DND-41 (cell line): Measurements from ENCODE around the gene TPO.
"Not testable (repeated sequence)": the region's sequence is repeated elsewhere in the genome, so short reads cannot be mapped to it uniquely, and the experiment has no call there.

Experiments used
- ATAC-seq: fragments of 200-7000 bp; cut with Tn5 transposase; 3 replicates; pipeline ENCODE4 v1.9.1; 2021; ENCODE audit warnings: low read depth; ENCODE audit not compliant: insufficient read depth
- DNase-seq: peaks from one replicate; pipeline ENCODE4 v3.0.0-alpha.2; 2020
- H2AFZ ChIP-seq: 2 replicates; pipeline ENCODE4 v1.6.0; 2012; ENCODE audit warnings: low read depth, low read length
- H3K27ac ChIP-seq: 2 replicates; pipeline ENCODE4 v1.5.1; 2012; ENCODE audit warnings: low read length, inconsistent platforms
- H3K27me3 ChIP-seq: fragments of 200-600 bp; sonication (generic); 2 replicates; pipeline ENCODE4 v1.6.0; 2012; ENCODE audit warnings: low read length, mild to moderate bottlenecking, inconsistent platforms; ENCODE audit not compliant: insufficient read depth, poor library complexity
- H3K36me3 ChIP-seq: 2 replicates; pipeline ENCODE4 v1.5.1; 2012; ENCODE audit warnings: low read length, inconsistent platforms; ENCODE audit not compliant: insufficient read depth
- H3K4me1 ChIP-seq: 2 replicates; pipeline ENCODE4 v1.5.1; 2012; ENCODE audit warnings: mild to moderate bottlenecking, low read length; ENCODE audit not compliant: insufficient read depth
- H3K4me2 ChIP-seq: 2 replicates; pipeline ENCODE4 v1.6.0; 2012; ENCODE audit warnings: mild to moderate bottlenecking, moderate library complexity, low read length, inconsistent platforms; ENCODE audit not compliant: insufficient read depth
- H3K4me3 ChIP-seq, 2 experiments: fragments of 200-600 bp in 1 of 2; shearing (Covaris generic) in 1 of 2; 2 replicates each; pipeline ENCODE4 v1.5.1; 2012 to 2016; ENCODE audit warnings: inconsistent platforms in 2 of 2, low read length in 2 of 2, mild to moderate bottlenecking in 2 of 2, low read depth in 1 of 2, moderate library complexity in 1 of 2
- H3K79me2 ChIP-seq: 2 replicates; pipeline ENCODE4 v1.6.0; 2012; ENCODE audit warnings: low read length, inconsistent platforms; ENCODE audit not compliant: insufficient read depth
- H3K9ac ChIP-seq: 2 replicates; pipeline ENCODE4 v1.6.0; 2012; ENCODE audit warnings: low read depth, mild to moderate bottlenecking, inconsistent platforms, low read length, moderate library complexity
- H3K9me3 ChIP-seq: 2 replicates; pipeline ENCODE4 v1.5.1; 2012; ENCODE audit warnings: low read length, moderate library complexity, mild to moderate bottlenecking, inconsistent platforms; ENCODE audit not compliant: insufficient read depth, severe bottlenecking
- H4K20me1 ChIP-seq: 2 replicates; pipeline ENCODE4 v1.6.0; 2012; ENCODE audit warnings: low read length; ENCODE audit not compliant: insufficient read depth
- EZH2 ChIP-seq: IDR thresholded peaks from 3 replicates; pipeline ENCODE4 v1.6.1; 2012; ENCODE audit warnings: borderline replicate concordance, low read depth, mild to moderate bottlenecking, moderate library complexity, low read length, inconsistent platforms; ENCODE audit not compliant: severe bottlenecking
- TF ChIP-seq, protein P1 (sequence below): IDR thresholded peaks from 2 replicates; pipeline ENCODE4 v1.5.1; 2012; ENCODE audit warnings: borderline replicate concordance, low read length, moderate library complexity, mild to moderate bottlenecking; ENCODE audit not compliant: poor library complexity, severe bottlenecking; ENCODE audit errors: extremely low read depth

The TPO gene

DNA sequence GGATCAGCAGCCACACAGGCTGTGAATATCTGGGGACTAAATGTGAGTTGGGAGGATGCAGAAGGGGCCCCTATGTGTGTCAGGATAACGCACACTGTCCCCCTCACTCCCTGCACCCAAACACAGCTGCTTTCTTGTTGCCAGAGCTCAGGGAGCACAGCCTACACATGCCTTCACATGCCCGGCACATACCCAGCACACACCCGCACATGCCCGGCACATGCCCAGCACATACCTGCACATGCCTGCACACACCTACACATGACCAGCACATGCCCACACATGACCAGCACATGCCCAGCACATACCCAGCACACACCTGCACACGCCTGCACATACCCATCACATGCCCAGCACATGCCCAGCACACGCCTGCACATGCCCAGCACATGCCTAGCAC, 75.6 kb downstream of the TPO start:
- TF ChIP-seq, protein P1, sequence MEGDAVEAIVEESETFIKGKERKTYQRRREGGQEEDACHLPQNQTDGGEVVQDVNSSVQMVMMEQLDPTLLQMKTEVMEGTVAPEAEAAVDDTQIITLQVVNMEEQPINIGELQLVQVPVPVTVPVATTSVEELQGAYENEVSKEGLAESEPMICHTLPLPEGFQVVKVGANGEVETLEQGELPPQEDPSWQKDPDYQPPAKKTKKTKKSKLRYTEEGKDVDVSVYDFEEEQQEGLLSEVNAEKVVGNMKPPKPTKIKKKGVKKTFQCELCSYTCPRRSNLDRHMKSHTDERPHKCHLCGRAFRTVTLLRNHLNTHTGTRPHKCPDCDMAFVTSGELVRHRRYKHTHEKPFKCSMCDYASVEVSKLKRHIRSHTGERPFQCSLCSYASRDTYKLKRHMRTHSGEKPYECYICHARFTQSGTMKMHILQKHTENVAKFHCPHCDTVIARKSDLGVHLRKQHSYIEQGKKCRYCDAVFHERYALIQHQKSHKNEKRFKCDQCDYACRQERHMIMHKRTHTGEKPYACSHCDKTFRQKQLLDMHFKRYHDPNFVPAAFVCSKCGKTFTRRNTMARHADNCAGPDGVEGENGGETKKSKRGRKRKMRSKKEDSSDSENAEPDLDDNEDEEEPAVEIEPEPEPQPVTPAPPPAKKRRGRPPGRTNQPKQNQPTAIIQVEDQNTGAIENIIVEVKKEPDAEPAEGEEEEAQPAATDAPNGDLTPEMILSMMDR, result no peak
- no peak for TF ChIP-seq EZH2
- Histone ChIP-seq H2AFZ (no peak overlapping the region), H3K27me3 (no peaks in the 10 kb centered on the region), H3K4me1 (no peaks in the 10 kb centered on the region), H3K9me3 (no peaks in the 10 kb centered on the region), H3K4me2 (no peak overlapping the region), H3K79me2 (no peaks in the 10 kb centered on the region), H3K9ac (no peak overlapping the region), H4K20me1 (no peaks in the 10 kb centered on the region), H3K36me3 (no peaks in the 10 kb centered on the region), H3K4me3 (no peak overlapping the region), H3K27ac (no peak overlapping the region)
- ATAC-seq, result no peak
- no peak for DNase-seq

DNA sequence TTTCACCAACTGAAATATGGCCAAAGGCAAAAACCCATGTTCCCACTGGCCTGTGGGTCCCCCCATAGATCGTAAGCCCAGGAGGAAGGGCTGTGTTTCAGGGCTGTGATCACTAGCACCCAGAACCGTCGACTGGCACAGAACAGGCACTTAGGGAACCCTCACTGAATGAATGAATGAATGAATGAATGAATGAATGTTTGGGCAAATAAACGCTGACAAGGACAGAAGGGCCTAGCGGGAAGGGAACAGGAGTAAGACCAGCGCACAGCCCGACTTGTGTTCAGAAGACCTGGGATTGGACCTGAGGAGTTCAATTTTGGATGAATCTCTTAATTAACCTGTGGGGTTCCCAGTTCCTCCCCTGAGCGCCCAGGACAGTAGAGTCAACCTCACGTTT, 76.2 kb downstream of the TPO start:
- ATAC-seq, result no peak
- no peak overlapping the region for H3K9ac ChIP-seq

DNA sequence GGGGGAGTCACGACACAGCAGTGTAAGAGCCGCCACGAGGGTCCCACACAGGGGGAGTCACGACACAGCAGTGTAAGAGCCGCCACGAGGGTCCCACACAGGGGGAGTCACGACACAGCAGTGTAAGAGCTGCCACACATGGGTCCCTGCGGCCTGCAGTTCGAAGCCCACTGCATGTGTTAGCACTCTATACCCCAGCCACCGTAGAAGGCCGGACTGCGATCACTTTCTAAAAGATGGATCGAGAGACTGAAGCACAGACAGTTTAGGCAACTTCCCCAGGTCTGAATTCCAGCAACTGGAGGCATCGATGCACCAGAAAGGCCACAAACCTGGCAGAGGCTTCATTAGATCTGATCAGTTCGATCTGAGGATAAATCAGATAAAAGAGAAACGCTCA, 77.1 kb downstream of the TPO start:
- not testable (repeated sequence) for H3K27me3 ChIP-seq, H3K27ac ChIP-seq, H3K4me1 ChIP-seq, H3K79me2 ChIP-seq, H3K9me3 ChIP-seq, H2AFZ ChIP-seq, H3K4me3 ChIP-seq, ATAC-seq, H3K9ac ChIP-seq, H4K20me1 ChIP-seq, DNase-seq, H3K4me2 ChIP-seq, H3K36me3 ChIP-seq

More for the DNA sequence above, 76.2 kb downstream of the TPO start:
- no peaks in the 10 kb centered on the region for H4K20me1 ChIP-seq
- no peak for TF ChIP-seq EZH2
- TF ChIP-seq, protein P1, result no peak
- H3K79me2 ChIP-seq, result no peaks in the 10 kb centered on the region
- H3K4me2 ChIP-seq, result no peak overlapping the region
- no peaks in the 10 kb centered on the region for H3K9me3 ChIP-seq
- no peaks in the 10 kb centered on the region for H3K36me3 ChIP-seq
- no peaks in the 10 kb centered on the region for H3K27me3 ChIP-seq
- H3K27ac ChIP-seq, result no peak overlapping the region
- no peak overlapping the region for H2AFZ ChIP-seq
- H3K4me1 ChIP-seq, result no peaks in the 10 kb centered on the region
- DNase-seq, result no peak
- H3K4me3 ChIP-seq, result no peak overlapping the region

DNA sequence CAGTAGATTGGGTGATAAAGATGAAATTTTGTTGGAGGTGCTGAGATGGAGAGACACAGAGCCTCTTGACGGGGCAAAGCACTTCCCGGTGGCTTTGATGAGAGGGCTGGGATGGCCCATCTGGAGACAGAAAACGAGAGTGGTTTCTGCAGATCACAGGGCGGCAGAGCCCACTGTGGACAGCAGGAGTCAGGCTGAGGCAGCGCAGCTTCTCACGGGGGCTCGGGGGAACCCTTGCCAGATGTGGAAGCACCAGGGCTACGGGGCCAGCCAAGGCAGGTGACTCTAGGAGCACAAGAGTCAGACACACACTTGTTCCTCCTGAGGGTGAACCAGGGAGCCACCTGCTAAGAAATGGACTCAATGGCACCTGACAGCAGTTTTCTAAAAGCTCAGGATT, 78.5 kb downstream of the TPO start:
- Histone ChIP-seq H3K36me3 (no peaks in the 10 kb centered on the region), H4K20me1 (no peaks in the 10 kb centered on the region), H3K27me3 (no peaks in the 10 kb centered on the region), H3K27ac (no peak overlapping the region), H3K79me2 (no peaks in the 10 kb centered on the region), H3K4me3 (no peak overlapping the region), H3K4me1 (no peaks in the 10 kb centered on the region), H3K4me2 (no peak overlapping the region), H2AFZ (no peak overlapping the region), H3K9me3 (no peaks in the 10 kb centered on the region), H3K9ac (no peak overlapping the region)
- ATAC-seq, result no peak
- TF ChIP-seq EZH2, result no peak
- TF ChIP-seq, protein P1, result no peak
- no peak for DNase-seq

DNA sequence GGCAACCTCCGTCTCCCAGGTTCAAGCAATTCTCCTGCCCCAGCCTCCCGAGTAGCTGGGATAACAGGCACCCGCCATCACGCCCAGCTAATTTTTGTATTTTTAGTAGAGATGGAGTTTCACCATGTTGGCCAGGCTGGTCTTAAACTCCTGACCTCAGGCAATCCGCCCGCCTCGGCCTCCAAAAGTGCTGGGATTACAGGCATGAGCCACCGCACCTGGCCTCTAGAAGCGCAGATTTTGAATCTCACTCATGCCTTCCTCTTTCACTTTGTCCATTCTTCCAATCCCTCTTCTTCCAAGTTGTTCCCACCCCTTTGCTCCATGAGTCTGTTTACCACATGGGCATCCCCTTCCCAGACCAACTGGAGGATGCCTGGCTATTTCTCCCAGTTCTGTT, 79.0 kb downstream of the TPO start:
- H3K4me3 ChIP-seq, DNase-seq, H3K4me1 ChIP-seq, H3K79me2 ChIP-seq, H2AFZ ChIP-seq, H3K9ac ChIP-seq, H3K27ac ChIP-seq, H3K9me3 ChIP-seq, H3K4me2 ChIP-seq, H4K20me1 ChIP-seq, H3K27me3 ChIP-seq, ATAC-seq, H3K36me3 ChIP-seq: not testable (repeated sequence)
